ENCODE measurements around the gene TDRD10. TPM values are rescaled to one million over a fixed set of nuclear protein-coding genes. Genes with fewer than 3 reads are reported as not detected.

TDRD10 gene
- total RNA-seq, 1 donor, result not detected

- H3K4me1 ChIP-seq (ENCODE audit: insufficient read depth, low read length), result no peaks in the 10 kb centered on the region
- H3K27me3 ChIP-seq (ENCODE audit: insufficient read depth, low read length), result no peaks in the 10 kb centered on the region
- H3K9me3 ChIP-seq (ENCODE audit: low read depth, low read length), result no peaks in the 10 kb centered on the region
- H3K4me3 ChIP-seq (ENCODE audit: low read length), result no peak overlapping the region
Measured at GRCh38 chr1:154586231-154586630, 84.2 kb downstream of the TDRD10 start.

- no peaks in the 10 kb centered on the region for H3K9me3 ChIP-seq (ENCODE audit: low read depth, low read length)
- H3K4me1 ChIP-seq (ENCODE audit: insufficient read depth, low read length), result no peaks in the 10 kb centered on the region
- H3K4me3 ChIP-seq (ENCODE audit: low read length), result no peak overlapping the region
- no peaks in the 10 kb centered on the region for H3K27me3 ChIP-seq (ENCODE audit: insufficient read depth, low read length)
Measured at GRCh38 chr1:154586641-154587040, 84.6 kb downstream of the TDRD10 start.

GRCh38 chr1:154589780-154590179 lies 87.8 kb downstream of the TDRD10 start:
- Histone ChIP-seq H3K4me3 (ENCODE audit: low read length) (no peak overlapping the region), H3K27me3 (ENCODE audit: insufficient read depth, low read length) (no peaks in the 10 kb centered on the region), H3K9me3 (ENCODE audit: low read depth, low read length) (no peaks in the 10 kb centered on the region), H3K4me1 (ENCODE audit: insufficient read depth, low read length) (no peaks in the 10 kb centered on the region)

- H3K4me3 ChIP-seq (ENCODE audit: low read length), result no peak overlapping the region
- H3K9me3 ChIP-seq (ENCODE audit: low read depth, low read length), result no peaks in the 10 kb centered on the region
- no peaks in the 10 kb centered on the region for H3K4me1 ChIP-seq (ENCODE audit: insufficient read depth, low read length)
- no peaks in the 10 kb centered on the region for H3K27me3 ChIP-seq (ENCODE audit: insufficient read depth, low read length)
Measured at GRCh38 chr1:154590756-154591155, 88.7 kb downstream of the TDRD10 start.

GRCh38 chr1:154591206-154591605 lies 89.2 kb downstream of the TDRD10 start:
- no peaks in the 10 kb centered on the region for H3K9me3 ChIP-seq (ENCODE audit: low read depth, low read length)
- no peaks in the 10 kb centered on the region for H3K27me3 ChIP-seq (ENCODE audit: insufficient read depth, low read length)
- no peaks in the 10 kb centered on the region for H3K4me1 ChIP-seq (ENCODE audit: insufficient read depth, low read length)
- H3K4me3 ChIP-seq (ENCODE audit: low read length), result no peak overlapping the region

GRCh38 chr1:154593390-154593789 lies 91.4 kb downstream of the TDRD10 start:
- H3K4me1 ChIP-seq (ENCODE audit: insufficient read depth, low read length), result no peaks in the 10 kb centered on the region
- H3K27me3 ChIP-seq (ENCODE audit: insufficient read depth, low read length), result no peaks in the 10 kb centered on the region
- no peaks in the 10 kb centered on the region for H3K9me3 ChIP-seq (ENCODE audit: low read depth, low read length)
- no peak overlapping the region for H3K4me3 ChIP-seq (ENCODE audit: low read length)

- no peaks in the 10 kb centered on the region for H3K4me1 ChIP-seq (ENCODE audit: insufficient read depth, low read length)
Measured at GRCh38 chr1:154594811-154595210, 92.8 kb downstream of the TDRD10 start.

GRCh38 chr1:154595621-154596020 lies 93.6 kb downstream of the TDRD10 start:
- Histone ChIP-seq H3K27me3 (ENCODE audit: insufficient read depth, low read length) (no peaks in the 10 kb centered on the region), H3K9me3 (ENCODE audit: low read depth, low read length) (no peaks in the 10 kb centered on the region), H3K4me1 (ENCODE audit: insufficient read depth, low read length) (peaks cover under 1% of the 10 kb centered on the region), H3K4me3 (ENCODE audit: low read length) (no peak overlapping the region)

More at GRCh38 chr1:154594811-154595210, 92.8 kb downstream of the TDRD10 start:
- Histone ChIP-seq H3K27me3 (ENCODE audit: insufficient read depth, low read length) (no peaks in the 10 kb centered on the region), H3K9me3 (ENCODE audit: low read depth, low read length) (no peaks in the 10 kb centered on the region), H3K4me3 (ENCODE audit: low read length) (no peak overlapping the region)

Other genes starting within 250 kb of the TDRD10 start
- 36.5 TPM for gene HAX1, start 229.6 kb upstream of the TDRD10 start, total RNA-seq
- 4.1 TPM for gene AQP10, start 181.1 kb upstream of the TDRD10 start, total RNA-seq
- 59.8 TPM for gene ATP8B2, start 176.7 kb upstream of the TDRD10 start, total RNA-seq
- gene IL6R, start 96.9 kb upstream of the TDRD10 start, total RNA-seq, result 29.2 TPM
- gene SHE, start 193 bp downstream of the TDRD10 start, total RNA-seq, result 0.10 TPM
- gene UBE2Q1, start 56.4 kb downstream of the TDRD10 start, total RNA-seq, result 30.7 TPM
- not detected for gene CHRNB2, start 65.6 kb downstream of the TDRD10 start, total RNA-seq
- 169 TPM for gene ADAR, start 106.0 kb downstream of the TDRD10 start, total RNA-seq

All from mononuclear cell (primary cell).